Erythroblast (primary cell): ENCODE results near the gene A1CF.

Experiments
- GATA1 ChIP-seq: IDR thresholded peaks from 2 replicates; pipeline ENCODE4 v1.6.1; 2011; ENCODE audit warnings: low read depth, mild to moderate bottlenecking, control low read depth, low read length, moderate library complexity
- POLR2A ChIP-seq: IDR thresholded peaks from 2 replicates; pipeline ENCODE4 v1.6.1; 2011; ENCODE audit warnings: mild to moderate bottlenecking, low read length

- no peak for TF ChIP-seq POLR2A
- TF ChIP-seq GATA1: no peak
Measured at GRCh38 chr10:50851884-50852671, 33.3 kb downstream of the A1CF start.
